Epithelial cell of prostate (primary cell): ENCODE data around the gene FCAR.
"Not testable (repeated sequence)": the region's sequence is repeated elsewhere in the genome, so short reads cannot be mapped to it uniquely, and the experiment has no call there.

Source experiments
- DNase-seq: peaks from one replicate; pipeline ENCODE4 v3.0.0-alpha.2; 2011; ENCODE audit warnings: low read depth, low spot score
- H3K27ac ChIP-seq: fragments of 450-650 bp; 2 replicates; pipeline ENCODE4 v1.5.1; 2017; ENCODE audit warnings: mild to moderate bottlenecking

The FCAR gene

GRCh38 chr19:54889566-54889965 is 15.5 kb downstream of the FCAR start:
- H3K27ac ChIP-seq = no peak overlapping the region
- no peak for DNase-seq

GRCh38 chr19:54893406-54893805 is 19.4 kb downstream of the FCAR start:
- H3K27ac ChIP-seq = no peak overlapping the region
- DNase-seq = no peak

GRCh38 chr19:54894106-54894505 is 20.1 kb downstream of the FCAR start:
- DNase-seq, H3K27ac ChIP-seq: not testable (repeated sequence)

GRCh38 chr19:54896036-54896435 is 22.0 kb downstream of the FCAR start:
- DNase-seq = no peak
- no peak overlapping the region for H3K27ac ChIP-seq

- H3K27ac ChIP-seq, DNase-seq: not testable (repeated sequence)
Observed at GRCh38 chr19:54898685-54899084, 24.6 kb downstream of the FCAR start.

- DNase-seq, H3K27ac ChIP-seq: not testable (repeated sequence)
Observed at GRCh38 chr19:54899646-54900045, 25.6 kb downstream of the FCAR start.

- not testable (repeated sequence) for DNase-seq, H3K27ac ChIP-seq
Observed at GRCh38 chr19:54901153-54901552, 27.1 kb downstream of the FCAR start.

GRCh38 chr19:54902061-54902460 is 28.0 kb downstream of the FCAR start:
- DNase-seq = no peak
- H3K27ac ChIP-seq = no peak overlapping the region

- no peak overlapping the region for H3K27ac ChIP-seq
- DNase-seq = no peak
Observed at GRCh38 chr19:54903303-54903702, 29.3 kb downstream of the FCAR start.

GRCh38 chr19:54904261-54904660 is 30.2 kb downstream of the FCAR start:
- not testable (repeated sequence) for H3K27ac ChIP-seq, DNase-seq

GRCh38 chr19:54905421-54905802 is 31.4 kb downstream of the FCAR start:
- H3K27ac ChIP-seq = no peak overlapping the region
- no peak for DNase-seq

GRCh38 chr19:54905803-54906511 is 31.9 kb downstream of the FCAR start, which contains the start of gene NCR1:
TSS of gene NCR1 (plus strand) at chr19:54906148. CDS start at chr19:54906188, 40 bp downstream.
- DNase-seq = no peak
- no peak within 1 kb of the TSS for H3K27ac ChIP-seq

GRCh38 chr19:54906819-54907218 is 32.8 kb downstream of the FCAR start:
- H3K27ac ChIP-seq = no peak overlapping the region
- DNase-seq = no peak

- DNase-seq, H3K27ac ChIP-seq: not testable (repeated sequence)
Observed at GRCh38 chr19:54907899-54908298, 33.9 kb downstream of the FCAR start.

- no peak overlapping the region for H3K27ac ChIP-seq
- no peak for DNase-seq
Observed at GRCh38 chr19:54916822-54917221, 42.8 kb downstream of the FCAR start.

- no peak for DNase-seq
- H3K27ac ChIP-seq = no peak overlapping the region
Observed at GRCh38 chr19:54918499-54918898, 44.5 kb downstream of the FCAR start.

- not testable (repeated sequence) for DNase-seq, H3K27ac ChIP-seq
Observed at GRCh38 chr19:54919646-54920563, 45.9 kb downstream of the FCAR start.

- no peak for DNase-seq
- no peak overlapping the region for H3K27ac ChIP-seq
Observed at GRCh38 chr19:54921082-54921481, 47.0 kb downstream of the FCAR start.

GRCh38 chr19:54923276-54923675 is 49.2 kb downstream of the FCAR start:
- H3K27ac ChIP-seq = no peak overlapping the region
- no peak for DNase-seq

GRCh38 chr19:54928299-54928698 is 54.3 kb downstream of the FCAR start:
- no peak overlapping the region for H3K27ac ChIP-seq
- no peak for DNase-seq

- H3K27ac ChIP-seq = no peak overlapping the region
- DNase-seq = no peak
Observed at GRCh38 chr19:54937926-54938325, 63.9 kb downstream of the FCAR start.
